ENCODE measurements around the gene ATG16L1.

The ATG16L1 gene

DNA sequence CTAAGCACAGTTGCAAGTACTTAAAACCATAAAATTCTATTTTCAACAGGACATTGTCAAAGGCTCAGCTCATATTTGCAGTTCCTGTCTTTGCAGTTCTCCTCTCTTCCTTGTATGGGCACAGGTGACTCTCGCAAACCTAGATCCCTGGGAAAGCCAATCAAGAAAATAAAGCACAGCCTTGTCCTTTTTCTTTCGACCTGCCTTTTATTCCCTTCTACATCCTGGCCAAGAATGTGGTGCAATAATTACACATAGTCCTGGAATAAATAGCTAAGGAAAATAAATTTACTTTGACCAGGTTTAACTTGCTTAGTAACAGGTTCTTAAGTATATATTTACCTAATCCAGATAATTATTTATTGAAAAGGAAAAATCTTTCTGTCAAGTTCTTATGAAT lies 20.2 kb downstream of the ATG16L1 start:
- WGBS: 100% methylated on average over 1 of the region's 2 CpGs
- Histone ChIP-seq H2BK12ac (ENCODE audit: low read length in 2 of 2) (no peak overlapping the region), H3K4me1 (ENCODE audit: control insufficient read depth, insufficient read depth, low read depth, low read length) (no peaks in the 10 kb centered on the region), H2BK5ac (ENCODE audit: low read depth, low read length, poor library complexity, severe bottlenecking) (no peak overlapping the region), H3K4me3 (ENCODE audit: insufficient read depth in 1 of 2, low read depth in 1 of 2, low read length in 2 of 2) (no peak overlapping the region), H3K27me3 (ENCODE audit: control insufficient read depth in 1 of 2, insufficient read depth in 1 of 2, low read length in 2 of 2) (no peaks in the 10 kb centered on the region), H3K79me1 (replicated peaks; ENCODE audit: low read length, poor library complexity, severe bottlenecking) (peaks cover 13% of the 10 kb centered on the region), H3K18ac (ENCODE audit: low read depth in 1 of 2, low read length in 2 of 2) (no peak overlapping the region), H3K36me3 (ENCODE audit: control insufficient read depth in 1 of 2, insufficient read depth in 2 of 2, low read depth in 1 of 2, low read length in 2 of 2) (peaks cover 32 to 97% of the 10 kb centered on the region in 2 experiments), H4K91ac (ENCODE audit: low read length) (no peak overlapping the region), H3K4ac (ENCODE audit: low read depth in 1 of 2, low read length in 2 of 2) (no peak overlapping the region), H3K9me3 (ENCODE audit: control insufficient read depth, low read length) (no peaks in the 10 kb centered on the region), H3K27ac (ENCODE audit: low read length, poor library complexity, severe bottlenecking) (no peak overlapping the region), H3K23ac (ENCODE audit: low read length in 2 of 2) (no peak overlapping the region), H3K4me2 (ENCODE audit: low read length, poor library complexity, severe bottlenecking) (no peak overlapping the region), H2AK5ac (ENCODE audit: low read length, severe bottlenecking) (no peak overlapping the region), H4K8ac (ENCODE audit: low read length) (no peak overlapping the region), H2BK120ac (ENCODE audit: low read depth, low read length) (no peak overlapping the region), H3K14ac (ENCODE audit: low read length in 2 of 2) (no peak overlapping the region), H2AFZ (ENCODE audit: low read depth, low read length) (no peak overlapping the region), H3K9ac (ENCODE audit: low read length) (no peak overlapping the region), H2BK15ac (ENCODE audit: low read depth, poor library complexity, severe bottlenecking) (no peak overlapping the region)
- DNase-seq: no peak

DNA sequence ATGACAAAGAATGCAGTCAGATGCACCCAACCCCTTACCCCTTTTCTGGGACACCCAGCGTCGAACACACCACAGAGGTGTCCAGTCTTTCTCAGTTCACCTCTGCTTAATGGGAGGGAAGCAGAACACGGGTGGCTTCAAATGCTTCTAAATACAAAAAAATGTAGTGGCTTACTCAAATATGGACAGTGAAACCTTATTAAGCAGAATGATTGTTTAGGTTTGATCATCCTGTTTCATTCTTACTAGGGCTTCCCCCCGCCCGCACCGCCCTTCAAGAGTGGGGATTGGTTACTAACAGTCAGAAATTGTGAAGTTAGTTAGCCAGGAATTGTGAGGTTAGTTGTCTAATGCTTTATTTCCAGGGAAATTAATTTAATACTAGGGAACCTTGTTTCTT lies 21.6 kb downstream of the ATG16L1 start:
- Histone ChIP-seq H2BK5ac (ENCODE audit: low read depth, low read length, poor library complexity, severe bottlenecking) (no peak overlapping the region), H3K14ac (ENCODE audit: low read length in 2 of 2) (no peak overlapping the region), H3K9ac (ENCODE audit: low read length) (no peak overlapping the region), H2BK12ac (ENCODE audit: low read length in 2 of 2) (no peak overlapping the region), H3K23ac (ENCODE audit: low read length in 2 of 2) (no peak overlapping the region), H3K4me2 (ENCODE audit: low read length, poor library complexity, severe bottlenecking) (no peak overlapping the region), H2AK5ac (ENCODE audit: low read length, severe bottlenecking) (no peak overlapping the region), H3K27ac (ENCODE audit: low read length, poor library complexity, severe bottlenecking) (no peak overlapping the region), H3K4me1 (ENCODE audit: control insufficient read depth, insufficient read depth, low read depth, low read length) (no peaks in the 10 kb centered on the region), H4K91ac (ENCODE audit: low read length) (no peak overlapping the region), H3K18ac (ENCODE audit: low read depth in 1 of 2, low read length in 2 of 2) (no peak overlapping the region), H3K4ac (ENCODE audit: low read depth in 1 of 2, low read length in 2 of 2) (no peak overlapping the region), H2BK15ac (ENCODE audit: low read depth, poor library complexity, severe bottlenecking) (no peak overlapping the region), H3K4me3 (ENCODE audit: insufficient read depth in 1 of 2, low read depth in 1 of 2, low read length in 2 of 2) (no peak overlapping the region), H3K27me3 (ENCODE audit: control insufficient read depth in 1 of 2, insufficient read depth in 1 of 2, low read length in 2 of 2) (no peaks in the 10 kb centered on the region), H2BK120ac (ENCODE audit: low read depth, low read length) (no peak overlapping the region), H2AFZ (ENCODE audit: low read depth, low read length) (no peak overlapping the region), H3K36me3 (ENCODE audit: control insufficient read depth in 1 of 2, insufficient read depth in 2 of 2, low read depth in 1 of 2, low read length in 2 of 2) (peaks cover 29 to 98% of the 10 kb centered on the region in 2 experiments), H3K79me1 (replicated peaks; ENCODE audit: low read length, poor library complexity, severe bottlenecking) (peaks cover 11% of the 10 kb centered on the region), H4K8ac (ENCODE audit: low read length) (no peak overlapping the region), H3K9me3 (ENCODE audit: control insufficient read depth, low read length) (no peaks in the 10 kb centered on the region)
- DNase-seq: no peak
- WGBS: 100% methylated on average over 6 of the region's 6 CpGs

DNA sequence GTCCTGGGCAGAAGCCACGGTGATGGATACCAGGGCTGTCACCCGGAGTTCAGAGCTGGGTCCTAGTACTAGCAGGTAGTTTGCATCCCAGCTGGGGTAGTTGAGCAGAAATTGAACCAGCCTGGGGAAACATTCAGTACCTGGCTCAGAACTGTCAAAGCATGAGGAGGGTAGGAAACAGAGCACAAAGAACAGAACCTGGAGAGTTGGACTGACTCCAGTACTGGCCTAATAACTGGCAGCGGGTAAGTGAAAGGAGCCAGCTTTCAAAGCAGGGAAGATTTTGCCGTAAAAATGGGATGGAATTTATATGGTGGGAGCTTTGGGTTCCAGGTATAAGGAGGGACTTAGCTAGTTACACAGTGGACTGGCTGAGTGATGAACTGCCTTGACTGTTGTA lies 23.8 kb downstream of the ATG16L1 start:
- Histone ChIP-seq H4K91ac (ENCODE audit: low read length) (no peak overlapping the region), H2BK15ac (ENCODE audit: low read depth, poor library complexity, severe bottlenecking) (no peak overlapping the region), H2BK120ac (ENCODE audit: low read depth, low read length) (no peak overlapping the region), H3K27me3 (ENCODE audit: control insufficient read depth in 1 of 2, insufficient read depth in 1 of 2, low read length in 2 of 2) (no peaks in the 10 kb centered on the region), H3K36me3 (ENCODE audit: control insufficient read depth in 1 of 2, insufficient read depth in 2 of 2, low read depth in 1 of 2, low read length in 2 of 2) (peaks cover 30 to 98% of the 10 kb centered on the region in 2 experiments), H2BK5ac (ENCODE audit: low read depth, low read length, poor library complexity, severe bottlenecking) (no peak overlapping the region), H4K8ac (ENCODE audit: low read length) (no peak overlapping the region), H3K9ac (ENCODE audit: low read length) (no peak overlapping the region), H3K14ac (ENCODE audit: low read length in 2 of 2) (no peak overlapping the region), H2AFZ (ENCODE audit: low read depth, low read length) (no peak overlapping the region), H3K27ac (ENCODE audit: low read length, poor library complexity, severe bottlenecking) (no peak overlapping the region), H3K4me1 (ENCODE audit: control insufficient read depth, insufficient read depth, low read depth, low read length) (no peaks in the 10 kb centered on the region), H3K18ac (ENCODE audit: low read depth in 1 of 2, low read length in 2 of 2) (no peak overlapping the region), H3K4me3 (ENCODE audit: insufficient read depth in 1 of 2, low read depth in 1 of 2, low read length in 2 of 2) (no peak overlapping the region), H3K9me3 (ENCODE audit: control insufficient read depth, low read length) (no peaks in the 10 kb centered on the region), H2BK12ac (ENCODE audit: low read length in 2 of 2) (no peak overlapping the region), H2AK5ac (ENCODE audit: low read length, severe bottlenecking) (no peak overlapping the region), H3K79me1 (replicated peaks; ENCODE audit: low read length, poor library complexity, severe bottlenecking) (peaks cover 11% of the 10 kb centered on the region), H3K4ac (ENCODE audit: low read depth in 1 of 2, low read length in 2 of 2) (no peak overlapping the region), H3K23ac (ENCODE audit: low read length in 2 of 2) (no peak overlapping the region), H3K4me2 (ENCODE audit: low read length, poor library complexity, severe bottlenecking) (no peak overlapping the region)
- 95% methylated on average over 4 of the region's 4 CpGs for WGBS
- DNase-seq: no peak

DNA sequence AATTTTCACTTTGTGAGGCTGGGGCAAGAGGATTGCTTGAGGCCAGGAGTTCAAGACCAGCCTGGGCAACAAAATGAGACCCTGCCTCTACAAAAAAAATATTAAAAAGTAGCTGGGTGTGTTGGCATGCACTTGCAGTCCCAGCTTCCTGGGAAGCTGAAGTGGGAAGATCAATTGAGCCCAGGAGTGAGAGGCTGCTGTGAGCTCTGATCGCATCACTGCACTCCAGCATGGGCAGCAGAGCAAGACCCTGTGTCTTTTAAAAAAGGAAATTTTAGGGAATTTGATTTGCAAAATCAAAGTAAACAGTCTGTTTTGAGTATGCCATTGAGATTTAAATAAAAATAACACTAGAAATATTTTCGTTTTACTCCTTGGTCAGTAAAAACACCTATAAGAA lies 27.4 kb downstream of the ATG16L1 start:
- no peak overlapping the region for H4K8ac ChIP-seq (ENCODE audit: low read length)
- no peak overlapping the region for H2BK120ac ChIP-seq (ENCODE audit: low read depth, low read length)
- no peak overlapping the region for H3K4me3 ChIP-seq (ENCODE audit: insufficient read depth in 1 of 2, low read depth in 1 of 2, low read length in 2 of 2)
- H3K27ac ChIP-seq (ENCODE audit: low read length, poor library complexity, severe bottlenecking): no peak overlapping the region
- H3K36me3 ChIP-seq (ENCODE audit: control insufficient read depth in 1 of 2, insufficient read depth in 2 of 2, low read depth in 1 of 2, low read length in 2 of 2): peaks cover 33 to 95% of the 10 kb centered on the region in 2 experiments
- no peak for DNase-seq
- peaks cover 8% of the 10 kb centered on the region for H3K79me1 ChIP-seq (replicated peaks; ENCODE audit: low read length, poor library complexity, severe bottlenecking)
- H2BK5ac ChIP-seq (ENCODE audit: low read depth, low read length, poor library complexity, severe bottlenecking): no peak overlapping the region
- no peak overlapping the region for H4K91ac ChIP-seq (ENCODE audit: low read length)
- no peak overlapping the region for H2BK12ac ChIP-seq (ENCODE audit: low read length in 2 of 2)
- no peaks in the 10 kb centered on the region for H3K27me3 ChIP-seq (ENCODE audit: control insufficient read depth in 1 of 2, insufficient read depth in 1 of 2, low read length in 2 of 2)
- H3K9me3 ChIP-seq (ENCODE audit: control insufficient read depth, low read length): no peaks in the 10 kb centered on the region
- no peak overlapping the region for H3K14ac ChIP-seq (ENCODE audit: low read length in 2 of 2)
- no peak overlapping the region for H3K18ac ChIP-seq (ENCODE audit: low read depth in 1 of 2, low read length in 2 of 2)
- H2AK5ac ChIP-seq (ENCODE audit: low read length, severe bottlenecking): no peak overlapping the region
- no peak overlapping the region for H2BK15ac ChIP-seq (ENCODE audit: low read depth, poor library complexity, severe bottlenecking)
- no peak overlapping the region for H3K23ac ChIP-seq (ENCODE audit: low read length in 2 of 2)
- H3K4ac ChIP-seq (ENCODE audit: low read depth in 1 of 2, low read length in 2 of 2): no peak overlapping the region
- 100% methylated on average over 2 of the region's 2 CpGs for WGBS
- no peak overlapping the region for H3K4me2 ChIP-seq (ENCODE audit: low read length, poor library complexity, severe bottlenecking)
- H3K9ac ChIP-seq (ENCODE audit: low read length): no peak overlapping the region
- H2AFZ ChIP-seq (ENCODE audit: low read depth, low read length): no peak overlapping the region
- no peaks in the 10 kb centered on the region for H3K4me1 ChIP-seq (ENCODE audit: control insufficient read depth, insufficient read depth, low read depth, low read length)
